Measurements from ENCODE around the gene LHX1. TPM values are rescaled to one million over a fixed set of nuclear protein-coding genes. Genes with fewer than 3 reads are reported as not detected.

LHX1 gene
- total RNA-seq, 1 donor from 2014 or later, result not detected

GRCh38 chr17:36894177-36894576 is 43.1 kb upstream of the LHX1 start:
- TF ChIP-seq, protein P1, sequence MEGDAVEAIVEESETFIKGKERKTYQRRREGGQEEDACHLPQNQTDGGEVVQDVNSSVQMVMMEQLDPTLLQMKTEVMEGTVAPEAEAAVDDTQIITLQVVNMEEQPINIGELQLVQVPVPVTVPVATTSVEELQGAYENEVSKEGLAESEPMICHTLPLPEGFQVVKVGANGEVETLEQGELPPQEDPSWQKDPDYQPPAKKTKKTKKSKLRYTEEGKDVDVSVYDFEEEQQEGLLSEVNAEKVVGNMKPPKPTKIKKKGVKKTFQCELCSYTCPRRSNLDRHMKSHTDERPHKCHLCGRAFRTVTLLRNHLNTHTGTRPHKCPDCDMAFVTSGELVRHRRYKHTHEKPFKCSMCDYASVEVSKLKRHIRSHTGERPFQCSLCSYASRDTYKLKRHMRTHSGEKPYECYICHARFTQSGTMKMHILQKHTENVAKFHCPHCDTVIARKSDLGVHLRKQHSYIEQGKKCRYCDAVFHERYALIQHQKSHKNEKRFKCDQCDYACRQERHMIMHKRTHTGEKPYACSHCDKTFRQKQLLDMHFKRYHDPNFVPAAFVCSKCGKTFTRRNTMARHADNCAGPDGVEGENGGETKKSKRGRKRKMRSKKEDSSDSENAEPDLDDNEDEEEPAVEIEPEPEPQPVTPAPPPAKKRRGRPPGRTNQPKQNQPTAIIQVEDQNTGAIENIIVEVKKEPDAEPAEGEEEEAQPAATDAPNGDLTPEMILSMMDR (IDR thresholded peaks at IDR 0.05; ENCODE audit: insufficient read depth, low read length, severe bottlenecking), result no peak
- no peaks in the 10 kb centered on the region for H3K36me3 ChIP-seq (ENCODE audit: control insufficient read depth, insufficient read depth, low read length)
- no peaks in the 10 kb centered on the region for H3K27me3 ChIP-seq (ENCODE audit: control insufficient read depth, insufficient read depth, low read length)
- no peak overlapping the region for H3K4me3 ChIP-seq (ENCODE audit: low read depth, low read length)
- no peak for DNase-seq (ENCODE audit: low read depth)
- FAIRE-seq, result no peak

DNA sequence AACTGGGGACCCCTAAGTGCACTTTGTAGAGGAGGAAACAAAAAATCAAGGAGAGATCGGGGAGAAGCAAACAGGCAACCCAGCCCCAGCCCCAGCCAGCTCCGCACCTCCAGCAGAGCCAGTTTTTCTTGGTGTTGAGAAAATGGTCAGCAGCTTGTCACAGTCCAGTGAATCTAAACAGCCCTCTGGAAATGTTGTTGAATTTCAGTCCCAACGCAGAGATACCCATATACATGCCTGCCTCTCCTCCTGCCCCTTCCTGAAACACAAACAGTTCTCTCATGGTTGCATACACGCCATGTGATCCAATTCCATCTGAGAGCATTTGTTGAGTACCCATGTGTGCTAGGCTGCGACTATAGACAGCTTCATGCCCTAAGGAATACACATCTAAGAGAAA is 42.4 kb upstream of the LHX1 start:
- TF ChIP-seq, protein P1 (IDR thresholded peaks at IDR 0.05; ENCODE audit: insufficient read depth, low read length, severe bottlenecking), result no peak
- H3K27me3 ChIP-seq (ENCODE audit: control insufficient read depth, insufficient read depth, low read length), result no peaks in the 10 kb centered on the region
- no peak overlapping the region for H3K4me3 ChIP-seq (ENCODE audit: low read depth, low read length)
- no peaks in the 10 kb centered on the region for H3K36me3 ChIP-seq (ENCODE audit: control insufficient read depth, insufficient read depth, low read length)
- FAIRE-seq (no peak), DNase-seq (ENCODE audit: low read depth) (no peak)

DNA sequence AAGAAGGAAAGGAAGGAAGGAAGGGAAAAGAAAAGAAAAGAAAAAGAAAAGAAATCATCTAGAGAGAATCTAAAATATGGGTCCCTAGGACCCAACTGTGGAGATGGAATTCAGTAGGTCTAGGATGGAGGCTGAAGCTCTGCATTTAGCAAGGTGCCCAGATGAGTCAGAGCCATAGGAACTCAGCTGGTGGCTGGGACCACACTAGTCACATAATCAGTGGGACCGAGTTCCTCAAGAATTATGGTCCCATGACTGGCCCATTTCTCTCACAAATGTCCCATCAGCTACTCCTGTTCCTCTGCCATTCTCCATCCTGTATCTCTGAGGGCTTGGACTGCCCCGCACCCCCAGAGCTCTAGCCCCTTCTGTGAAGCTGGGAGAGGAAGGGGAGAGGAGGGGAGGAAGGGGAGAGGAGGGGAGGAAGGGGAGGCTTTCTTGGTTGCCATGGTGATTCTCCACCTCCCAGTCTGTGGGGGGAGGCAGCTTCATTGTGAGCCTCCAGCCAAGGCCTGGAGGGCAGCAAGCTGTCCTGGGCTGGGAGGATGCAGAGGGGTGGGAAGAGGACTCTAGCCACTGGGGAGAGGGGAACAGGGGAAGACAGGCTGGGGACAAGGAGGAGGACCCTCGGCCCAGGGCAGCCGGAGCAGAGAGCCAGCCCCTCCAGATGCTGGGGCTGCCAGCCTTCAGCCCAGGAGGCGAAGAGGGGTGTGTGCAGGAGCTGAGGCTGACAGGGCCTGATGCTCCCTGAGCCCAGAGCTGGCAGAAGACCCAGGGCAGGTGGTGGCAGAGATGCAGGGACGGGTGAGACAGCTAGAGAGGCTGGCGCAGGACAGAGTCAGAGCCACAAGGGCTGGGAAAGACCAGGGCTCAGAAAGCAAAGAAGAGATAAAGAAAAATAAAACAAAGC is 37.8 kb upstream of the LHX1 start:
- TF ChIP-seq, protein P1 (IDR thresholded peaks at IDR 0.05; ENCODE audit: insufficient read depth, low read length, severe bottlenecking), result no peak
- Histone ChIP-seq H3K36me3 (ENCODE audit: control insufficient read depth, insufficient read depth, low read length) (no peaks in the 10 kb centered on the region), H3K4me3 (ENCODE audit: low read depth, low read length) (no peak overlapping the region), H3K27me3 (ENCODE audit: control insufficient read depth, insufficient read depth, low read length) (no peaks in the 10 kb centered on the region)
- DNase-seq (ENCODE audit: low read depth), result no peak
- no peak for FAIRE-seq

DNA sequence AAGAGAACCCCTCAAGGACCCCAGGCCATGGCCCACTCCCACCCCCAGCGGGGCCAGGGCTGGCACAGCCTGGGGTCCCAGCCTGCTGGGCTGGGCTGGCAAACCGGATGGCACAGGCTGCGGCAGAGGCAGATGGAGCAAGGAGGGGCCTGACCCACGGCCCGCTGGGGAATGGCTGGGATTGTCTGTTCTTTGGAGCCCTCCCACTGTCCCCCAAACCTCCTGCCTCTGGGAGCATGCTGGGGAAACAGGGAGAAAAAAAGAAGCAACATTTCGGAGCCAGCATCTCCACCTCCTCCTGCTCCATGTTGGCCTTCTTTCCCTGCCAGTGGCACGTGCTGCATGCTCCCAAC is 37.1 kb upstream of the LHX1 start:
- TF ChIP-seq, protein P1 (IDR thresholded peaks at IDR 0.05; ENCODE audit: insufficient read depth, low read length, severe bottlenecking), result no peak
- FAIRE-seq, result no peak
- H3K36me3 ChIP-seq (ENCODE audit: control insufficient read depth, insufficient read depth, low read length), result no peaks in the 10 kb centered on the region
- H3K4me3 ChIP-seq (ENCODE audit: low read depth, low read length), result no peak overlapping the region
- no peaks in the 10 kb centered on the region for H3K27me3 ChIP-seq (ENCODE audit: control insufficient read depth, insufficient read depth, low read length)
- no peak for DNase-seq (ENCODE audit: low read depth)

- H3K36me3 ChIP-seq (ENCODE audit: control insufficient read depth, insufficient read depth, low read length), result no peaks in the 10 kb centered on the region
- H3K4me3 ChIP-seq (ENCODE audit: low read depth, low read length), result no peak overlapping the region
- DNase-seq (ENCODE audit: low read depth) (peak; percentile 73), FAIRE-seq (no peak)
- H3K27me3 ChIP-seq (ENCODE audit: control insufficient read depth, insufficient read depth, low read length), result no peaks in the 10 kb centered on the region
- TF ChIP-seq, protein P1 (IDR thresholded peaks at IDR 0.05; ENCODE audit: insufficient read depth, low read length, severe bottlenecking), result no peak
Measured at GRCh38 chr17:36901506-36901905, 35.8 kb upstream of the LHX1 start.

Measured in bronchial epithelial cell (primary cell).